Smooth muscle cell (in vitro differentiated cells): ENCODE results near the gene ZNF346. TPM values are rescaled to one million over a fixed set of nuclear protein-coding genes. Genes with fewer than 3 reads are reported as not detected.

Source experiments
- DNase-seq: peaks from one replicate; lab custom pipeline; 2025; ENCODE audit not compliant: unreplicated experiment; lab: John Stamatoyannopoulos, UW
- H2AFZ ChIP-seq: fragments of 200-600 bp; sonication (generic); 2 replicates; pipeline ENCODE4 v1.6.0; 2016; ENCODE audit warnings: antibody characterized with exemption, low read depth, mild to moderate bottlenecking
- H3F3A ChIP-seq: fragments of 200-600 bp; sonication (generic); 2 replicates; pipeline ENCODE4 v1.6.0; 2017; ENCODE audit warnings: antibody characterized with exemption, low read depth
- H3K27ac ChIP-seq: fragments of 200-600 bp; sonication (generic); 2 replicates; pipeline ENCODE4 v1.5.1; 2016; ENCODE audit warnings: low read depth, mild to moderate bottlenecking
- H3K27me3 ChIP-seq: fragments of 200-600 bp; sonication (generic); 2 replicates; pipeline ENCODE4 v1.6.1; 2016; ENCODE audit warnings: low read depth, mild to moderate bottlenecking
- H3K36me3 ChIP-seq: fragments of 200-600 bp; sonication (generic); 2 replicates; pipeline ENCODE4 v1.5.1; 2016; ENCODE audit warnings: low read depth
- H3K4me1 ChIP-seq: fragments of 200-600 bp; sonication (generic); 2 replicates; pipeline ENCODE4 v1.5.1; 2016; ENCODE audit warnings: low read depth
- H3K4me2 ChIP-seq: fragments of 200-600 bp; sonication (generic); 2 replicates; pipeline ENCODE4 v1.6.0; 2016; ENCODE audit warnings: mild to moderate bottlenecking
- H3K4me3 ChIP-seq: fragments of 200-600 bp; sonication (generic); 2 replicates; pipeline ENCODE4 v1.5.1; 2016; ENCODE audit warnings: mild to moderate bottlenecking
- H3K79me2 ChIP-seq: fragments of 200-600 bp; sonication (generic); 2 replicates; pipeline ENCODE4 v1.6.0; 2016; ENCODE audit warnings: low read depth, mild to moderate bottlenecking
- H3K9ac ChIP-seq: fragments of 200-600 bp; sonication (generic); 2 replicates; pipeline ENCODE4 v1.6.0; 2016; ENCODE audit warnings: low read depth
- H3K9me3 ChIP-seq: fragments of 200-600 bp; sonication (generic); replicated peaks from 2 replicates; pipeline ENCODE4 v1.5.1; 2016; ENCODE audit warnings: low read depth
- H4K20me1 ChIP-seq: fragments of 200-600 bp; sonication (generic); 2 replicates; pipeline ENCODE4 v1.6.0; 2016; ENCODE audit warnings: low read depth
- WGBS: methylation state at CpG from one replicate; pipeline ENCODE4 v1.1.7; 2016; ENCODE audit warnings: low lambda C conversion rate; 5-methylcytosine and 5-hydroxymethylcytosine counted together
- polyA plus RNA-seq: library from polyadenylated mRNA; unstranded; fragments of >200 nt; fragmentation: Nextera tagmentation; extraction: Ambion mirVana; gene quantifications from 2 replicates; pipeline ENCODE4 v1.2.1, GENCODE V29; 2016
- total RNA-seq: library from RNA; depleted of rRNA; stranded (reverse); fragments of >200 nt; gene quantifications from 2 replicates; pipeline ENCODE4 v1.2.3, GENCODE V29; 2014
- TF ChIP-seq, protein P1 (sequence below): fragments of 200-600 bp; sonication (generic); IDR thresholded peaks from 2 replicates; pipeline ENCODE4 v1.5.1; 2017; ENCODE audit warnings: borderline replicate concordance, mild to moderate bottlenecking, antibody characterized with exemption; ENCODE audit not compliant: insufficient read depth, poor library complexity, severe bottlenecking

ZNF346 gene
- total and polyA plus RNA-seq, 2 experiments from 2014 or later, result 6.9 to 14.8 TPM

DNA sequence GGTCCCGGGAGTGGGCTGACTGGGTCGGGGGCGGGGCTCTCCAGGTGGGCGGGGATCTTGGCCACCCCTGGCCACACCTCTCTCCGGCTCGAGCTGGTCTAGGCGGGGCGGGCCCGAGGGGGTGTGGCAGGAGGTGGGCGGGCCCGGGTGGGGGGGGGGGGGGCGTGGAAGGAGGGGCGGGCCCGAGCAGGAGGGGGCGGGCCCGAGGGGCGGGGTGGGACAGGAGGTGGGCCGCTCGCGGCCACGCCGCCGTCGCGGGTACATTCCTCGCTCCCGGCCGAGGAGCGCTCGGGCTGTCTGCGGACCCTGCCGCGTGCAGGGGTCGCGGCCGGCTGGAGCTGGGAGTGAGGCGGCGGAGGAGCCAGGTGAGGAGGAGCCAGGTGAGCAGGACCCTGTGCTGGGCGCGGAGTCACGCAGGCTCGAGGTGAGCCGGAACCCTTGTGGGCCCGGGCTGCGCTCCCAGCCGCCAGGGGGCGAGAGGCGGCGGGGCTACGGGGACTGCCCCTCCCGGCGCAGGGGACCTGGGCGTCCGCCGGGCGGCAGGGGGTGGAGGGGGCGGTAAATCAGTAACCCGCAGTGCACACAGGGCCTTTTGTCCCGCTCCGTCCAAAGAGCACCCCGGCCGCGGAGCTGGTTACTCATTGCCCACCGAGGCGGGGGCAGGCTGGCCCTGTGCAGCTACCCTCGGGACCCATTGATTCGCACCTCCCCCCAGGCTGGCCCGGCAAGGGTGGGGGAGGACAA is 64.3 kb downstream of the ZNF346 start, which contains the start of gene FGFR4:
Gene FGFR4 (plus strand): TSS at position 262 of the 744 bp plus-strand sequence. CDS start 2,688 bp downstream, outside the sequence.
- H3F3A ChIP-seq, result peaks cover 9% of the 10 kb centered on the region
- no peaks in the 10 kb centered on the region for H3K36me3 ChIP-seq
- no peaks in the 10 kb centered on the region for H3K79me2 ChIP-seq
- H3K4me2 ChIP-seq, result peak within 1 kb of the TSS; percentile 82
- peak within 1 kb of the TSS; percentile 72 for H2AFZ ChIP-seq
- 2% methylated on average over 19 of the region's 68 CpGs for WGBS
- H4K20me1 ChIP-seq, result no peaks in the 10 kb centered on the region
- no peak within 1 kb of the TSS for H3K9ac ChIP-seq
- TF ChIP-seq, protein P1, sequence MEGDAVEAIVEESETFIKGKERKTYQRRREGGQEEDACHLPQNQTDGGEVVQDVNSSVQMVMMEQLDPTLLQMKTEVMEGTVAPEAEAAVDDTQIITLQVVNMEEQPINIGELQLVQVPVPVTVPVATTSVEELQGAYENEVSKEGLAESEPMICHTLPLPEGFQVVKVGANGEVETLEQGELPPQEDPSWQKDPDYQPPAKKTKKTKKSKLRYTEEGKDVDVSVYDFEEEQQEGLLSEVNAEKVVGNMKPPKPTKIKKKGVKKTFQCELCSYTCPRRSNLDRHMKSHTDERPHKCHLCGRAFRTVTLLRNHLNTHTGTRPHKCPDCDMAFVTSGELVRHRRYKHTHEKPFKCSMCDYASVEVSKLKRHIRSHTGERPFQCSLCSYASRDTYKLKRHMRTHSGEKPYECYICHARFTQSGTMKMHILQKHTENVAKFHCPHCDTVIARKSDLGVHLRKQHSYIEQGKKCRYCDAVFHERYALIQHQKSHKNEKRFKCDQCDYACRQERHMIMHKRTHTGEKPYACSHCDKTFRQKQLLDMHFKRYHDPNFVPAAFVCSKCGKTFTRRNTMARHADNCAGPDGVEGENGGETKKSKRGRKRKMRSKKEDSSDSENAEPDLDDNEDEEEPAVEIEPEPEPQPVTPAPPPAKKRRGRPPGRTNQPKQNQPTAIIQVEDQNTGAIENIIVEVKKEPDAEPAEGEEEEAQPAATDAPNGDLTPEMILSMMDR, result peak; percentile 46
- peak within 1 kb of the TSS; percentile 52 for H3K4me3 ChIP-seq
- H3K27me3 ChIP-seq, result no peaks in the 10 kb centered on the region
- peak; percentile 23 for DNase-seq
- no peak within 1 kb of the TSS for H3K27ac ChIP-seq
- no peaks in the 10 kb centered on the region for H3K4me1 ChIP-seq
- H3K9me3 ChIP-seq, result no peaks in the 10 kb centered on the region

DNA sequence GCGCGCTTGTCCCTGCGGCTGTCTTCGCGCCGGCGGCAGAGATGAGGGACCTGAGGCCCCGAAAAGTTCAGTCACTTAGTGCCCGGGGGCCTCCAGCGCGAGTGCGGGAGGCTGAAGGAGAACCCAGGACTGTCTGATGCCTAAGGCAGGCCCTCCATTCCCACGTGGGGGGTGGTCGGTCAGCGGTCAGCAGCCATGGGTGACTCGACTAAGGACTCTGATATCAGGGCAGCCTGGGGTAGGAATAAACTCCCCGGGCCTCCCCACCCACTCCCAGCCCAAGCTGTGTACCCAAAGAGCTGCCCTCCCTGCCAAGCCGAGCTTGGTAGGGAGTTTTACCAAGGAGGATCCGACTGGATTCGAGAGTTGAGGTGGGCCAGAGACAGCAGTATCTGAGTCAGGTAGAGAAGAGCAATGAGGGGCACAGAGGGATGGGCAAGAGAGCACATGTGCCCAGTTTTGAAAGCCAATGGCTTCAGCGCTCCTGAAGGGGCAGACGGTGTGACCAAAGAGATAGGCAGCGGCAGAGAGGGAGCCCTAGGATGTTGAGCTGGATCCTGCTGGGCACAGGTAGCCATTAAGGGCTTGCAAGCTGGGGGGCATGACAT is 65.0 kb downstream of the ZNF346 start:
- Histone ChIP-seq H3K27ac (no peak overlapping the region), H3K79me2 (no peaks in the 10 kb centered on the region), H4K20me1 (no peaks in the 10 kb centered on the region), H3F3A (peaks cover 9% of the 10 kb centered on the region), H3K27me3 (no peaks in the 10 kb centered on the region), H2AFZ (peak overlapping the region; percentile 72), H3K4me1 (no peaks in the 10 kb centered on the region), H3K9me3 (no peaks in the 10 kb centered on the region), H3K4me3 (peak overlapping the region; percentile 52), H3K4me2 (peak overlapping the region; percentile 82), H3K36me3 (no peaks in the 10 kb centered on the region), H3K9ac (no peak overlapping the region)
- WGBS, result 23% methylated on average over 23 of the region's 23 CpGs
- TF ChIP-seq, protein P1, result no peak
- DNase-seq, result no peak

DNA sequence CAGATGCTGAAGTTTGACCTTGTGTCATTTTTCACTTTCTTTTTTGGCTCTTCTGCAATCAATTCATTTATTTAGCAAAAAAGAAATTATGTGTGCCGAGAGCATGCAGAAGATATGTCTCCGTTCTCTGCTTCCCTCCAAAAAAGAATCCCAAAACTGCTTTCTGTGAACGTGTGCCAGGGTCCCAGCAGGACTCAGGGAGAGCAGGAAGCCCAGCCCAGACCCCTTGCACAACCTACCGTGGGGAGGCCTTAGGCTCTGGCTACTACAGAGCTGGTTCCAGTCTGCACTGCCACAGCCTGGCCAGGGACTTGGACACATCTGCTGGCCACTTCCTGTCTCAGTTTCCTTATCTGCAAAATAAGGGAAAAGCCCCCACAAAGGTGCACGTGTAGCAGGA is 66.6 kb downstream of the ZNF346 start:
- H3K27ac ChIP-seq, result no peak overlapping the region

More for the DNA sequence above, 66.6 kb downstream of the ZNF346 start:
- no peak for DNase-seq
- Histone ChIP-seq H3K27me3 (no peaks in the 10 kb centered on the region), H3K36me3 (no peaks in the 10 kb centered on the region), H4K20me1 (no peaks in the 10 kb centered on the region), H3F3A (peaks cover 9% of the 10 kb centered on the region), H3K4me2 (no peak overlapping the region), H3K4me3 (no peak overlapping the region), H3K9ac (no peak overlapping the region), H3K9me3 (no peaks in the 10 kb centered on the region), H3K79me2 (no peaks in the 10 kb centered on the region), H3K4me1 (no peaks in the 10 kb centered on the region), H2AFZ (no peak overlapping the region)
- TF ChIP-seq, protein P1, result no peak
- WGBS, result 76% methylated on average over 5 of the region's 5 CpGs
